Right lobe of liver (tissue), 4 donors: ENCODE results near the gene LAIR2.

ENCODE experiments used
- POLR2A ChIP-seq: fragments of 450-650 bp; IDR thresholded peaks from one replicate; pipeline ENCODE4 v1.6.1; 2017; ENCODE audit warnings: antibody characterized with exemption, mild to moderate bottlenecking
- TF ChIP-seq, protein P1 (sequence below), 4 donors: fragments of 200-600 bp in 3 of 4; fragments of 450-650 bp in 1 of 4; IDR thresholded peaks; one replicate each; pipeline versions ENCODE4 v1.5.1 to v1.8.0; 2016 to 2022; ENCODE audit warnings: antibody characterized with exemption in 4 of 4, mild to moderate bottlenecking in 2 of 4
- donor health status: DM: no; HTN: no; CAD: no.
- donor health status: DM: no; HTN: no; CAD: no.
- donor health status: DM: no; HTN: yes; CAD: no.

DNA sequence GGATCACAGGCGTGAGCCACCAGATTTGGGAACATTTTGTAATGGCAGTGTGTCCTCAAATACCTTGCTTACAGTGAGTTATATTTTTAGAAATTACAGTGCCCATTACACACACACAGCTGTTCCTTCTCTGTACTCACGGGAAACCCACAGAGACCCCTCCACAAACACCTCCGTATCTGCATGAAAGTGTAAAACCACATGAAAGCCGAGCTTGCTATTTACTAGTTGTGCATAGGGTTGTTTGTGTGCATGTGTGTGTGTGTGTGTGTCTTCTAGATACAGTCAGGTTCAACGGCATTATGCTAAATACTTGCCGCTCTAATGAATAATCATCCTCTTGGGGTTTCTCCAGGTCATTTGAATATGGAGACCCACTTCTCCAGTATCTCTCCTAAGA, 48.7 kb downstream of the LAIR2 start:
- TF ChIP-seq, protein P1, sequence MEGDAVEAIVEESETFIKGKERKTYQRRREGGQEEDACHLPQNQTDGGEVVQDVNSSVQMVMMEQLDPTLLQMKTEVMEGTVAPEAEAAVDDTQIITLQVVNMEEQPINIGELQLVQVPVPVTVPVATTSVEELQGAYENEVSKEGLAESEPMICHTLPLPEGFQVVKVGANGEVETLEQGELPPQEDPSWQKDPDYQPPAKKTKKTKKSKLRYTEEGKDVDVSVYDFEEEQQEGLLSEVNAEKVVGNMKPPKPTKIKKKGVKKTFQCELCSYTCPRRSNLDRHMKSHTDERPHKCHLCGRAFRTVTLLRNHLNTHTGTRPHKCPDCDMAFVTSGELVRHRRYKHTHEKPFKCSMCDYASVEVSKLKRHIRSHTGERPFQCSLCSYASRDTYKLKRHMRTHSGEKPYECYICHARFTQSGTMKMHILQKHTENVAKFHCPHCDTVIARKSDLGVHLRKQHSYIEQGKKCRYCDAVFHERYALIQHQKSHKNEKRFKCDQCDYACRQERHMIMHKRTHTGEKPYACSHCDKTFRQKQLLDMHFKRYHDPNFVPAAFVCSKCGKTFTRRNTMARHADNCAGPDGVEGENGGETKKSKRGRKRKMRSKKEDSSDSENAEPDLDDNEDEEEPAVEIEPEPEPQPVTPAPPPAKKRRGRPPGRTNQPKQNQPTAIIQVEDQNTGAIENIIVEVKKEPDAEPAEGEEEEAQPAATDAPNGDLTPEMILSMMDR (IDR thresholded peaks at IDR 0.05): no peak
- TF ChIP-seq POLR2A: no peak
